HCT116 (cell line): ENCODE results near the gene ANXA10. TPM values are rescaled to one million over a fixed set of nuclear protein-coding genes. Genes with fewer than 3 reads are reported as not detected.

Experiments used
- ATAC-seq: fragments of 200-7000 bp; cut with Tn5 transposase; 2 replicates; pipeline ENCODE4 v1.9.1; 2020; ENCODE audit warnings: mild to moderate bottlenecking, moderate library complexity
- BruUV-seq: library from RNA; stranded (reverse); fragments of 400-500 nt; replicated peaks from 2 replicates; lab custom pipeline; 2021; lab: Mats Ljungman, UMichigan
- CTCF ChIA-PET: fragments of 300-600 bp; sonication (Branson Sonifier 250); formaldehyde crosslinking; loops from one replicate; lab custom pipeline; 2021; ENCODE audit warnings: antibody characterized with exemption; lab: Charles Lee
- POLR2A ChIA-PET: fragments of 300-600, 350-600 bp; sonication (Branson Sonifier 250); formaldehyde crosslinking; loops from one replicate; lab custom pipeline; 2021; ENCODE audit warnings: antibody characterized with exemption; lab: Charles Lee
- RAD21 ChIA-PET, 2 experiments: fragments of 300-600 bp; sonication (Branson Sonifier 250); formaldehyde crosslinking; loops; one replicate each; lab custom pipeline; 2023; ENCODE audit warnings: low total read pairs in 2 of 2; ENCODE audit not compliant: uncharacterized antibody in 2 of 2, unreplicated experiment in 2 of 2, low non-redundant PET in 1 of 2; lab: Charles Lee
- DNase-seq: peaks from one replicate; pipeline ENCODE4 v3.0.0-alpha.2; 2010; ENCODE audit warnings: low read depth, low spot score
- H2AFZ ChIP-seq: fragments of 200-600 bp; shearing (Covaris generic), sonication (generic); 2 replicates; pipeline ENCODE4 v1.6.1; 2017; ENCODE audit warnings: low read depth, mixed run types, mixed read lengths, antibody characterized with exemption, low read length; ENCODE audit not compliant: poor library complexity, severe bottlenecking
- H3K27ac ChIP-seq: 2 replicates; pipeline ENCODE4 v1.5.1; 2012; ENCODE audit warnings: low read depth, low read length
- H3K27me3 ChIP-seq: fragments of 200-600 bp; sonication (generic); 2 replicates; pipeline ENCODE4 v1.6.1; 2016; ENCODE audit warnings: mixed run types, low read length, mixed read lengths; ENCODE audit not compliant: insufficient read depth
- H3K36me3 ChIP-seq, 2 experiments: fragments of 200-500 bp in 1 of 2; fragments of 200-600 bp in 1 of 2; sonication (Bioruptor generic) in 1 of 2; sonication (generic) in 1 of 2; 2 replicates each; pipeline versions ENCODE4 v1.5.1 to v1.6.1; 2014 to 2016; ENCODE audit warnings: low read length in 2 of 2, inconsistent platforms in 1 of 2, mixed read lengths in 1 of 2, mixed run types in 1 of 2; ENCODE audit not compliant: insufficient read depth in 2 of 2, control insufficient read depth in 1 of 2
- H3K4me1 ChIP-seq, 2 experiments: fragments of 200-600 bp in 1 of 2; sonication (generic) in 1 of 2; 2 replicates each; pipeline versions ENCODE4 v1.5.1 to v1.6.1; 2012 to 2017; ENCODE audit warnings: low read length in 2 of 2, inconsistent platforms in 1 of 2, mild to moderate bottlenecking in 1 of 2, mixed read lengths in 1 of 2, mixed run types in 1 of 2, moderate library complexity in 1 of 2; ENCODE audit not compliant: insufficient read depth in 2 of 2, control insufficient read depth in 1 of 2
- H3K4me2 ChIP-seq: fragments of 200-600 bp; sonication (generic); 2 replicates; pipeline ENCODE4 v1.6.1; 2017; ENCODE audit warnings: mixed run types, low read length, mixed read lengths
- H3K4me3 ChIP-seq, 2 experiments: fragments of 200-600 bp in 1 of 2; sonication (generic) in 1 of 2; replicated peaks in 1 of 2; 2 replicates each; pipeline ENCODE4 v1.5.1; 2011 to 2016; ENCODE audit warnings: low read length in 2 of 2, control low read depth in 1 of 2, low read depth in 1 of 2, mild to moderate bottlenecking in 1 of 2, mixed read lengths in 1 of 2, mixed run types in 1 of 2
- H3K79me2 ChIP-seq: fragments of 200-600 bp; sonication (generic); 2 replicates; pipeline ENCODE4 v1.6.1; 2017; ENCODE audit warnings: mild to moderate bottlenecking, mixed run types, low read length, moderate library complexity, mixed read lengths; ENCODE audit not compliant: insufficient read depth
- H3K9ac ChIP-seq: fragments of 200-600 bp; sonication (generic); 2 replicates; pipeline ENCODE4 v1.6.1; 2016; ENCODE audit warnings: low read length, mixed read lengths
- H3K9me2 ChIP-seq: fragments of 200-600 bp; sonication (generic), shearing (Covaris generic); 2 replicates; pipeline ENCODE4 v1.6.1; 2017; ENCODE audit warnings: mixed run types, mild to moderate bottlenecking, moderate library complexity; ENCODE audit not compliant: insufficient read depth
- H3K9me3 ChIP-seq, 2 experiments: fragments of 200-500 bp in 1 of 2; fragments of 200-600 bp in 1 of 2; sonication (Bioruptor generic) in 1 of 2; sonication (generic) in 1 of 2; 2 replicates each; pipeline ENCODE4 v1.6.1; 2014 to 2017; ENCODE audit warnings: low read length in 2 of 2, mixed read lengths in 2 of 2, inconsistent platforms in 1 of 2, low read depth in 1 of 2, mild to moderate bottlenecking in 1 of 2, mixed run types in 1 of 2, moderate library complexity in 1 of 2; ENCODE audit not compliant: control insufficient read depth in 1 of 2, insufficient read depth in 1 of 2
- H4K20me1 ChIP-seq: fragments of 200-600 bp; sonication (generic), shearing (Covaris generic); 2 replicates; pipeline ENCODE4 v1.6.1; 2017; ENCODE audit warnings: mixed run types, mild to moderate bottlenecking, moderate library complexity; ENCODE audit not compliant: insufficient read depth
- JUND ChIP-seq: IDR thresholded peaks from 2 replicates; pipeline ENCODE4 v1.6.1; 2012
- SIN3A ChIP-seq: IDR thresholded peaks from 2 replicates; pipeline ENCODE4 v1.6.1; 2012; ENCODE audit warnings: low read depth
- SRF ChIP-seq: IDR thresholded peaks from 2 replicates; pipeline ENCODE4 v1.6.1; 2012; ENCODE audit warnings: low read depth
- ZFX ChIP-seq: fragments of 450-650 bp; IDR thresholded peaks from 2 replicates; pipeline ENCODE4 v1.6.1; 2017
- intact Hi-C: fragments of 100-400 bp; cut with micrococcal nuclease; formaldehyde crosslinking; loops from 2 replicates; pipeline ENCODE4 v1.10.0; 2022
- total RNA-seq: library from RNA; stranded (reverse); gene quantifications from one replicate; pipeline ENCODE4 v1.2.1, GENCODE V29; 2021; ENCODE audit not compliant: unreplicated experiment
- TF ChIP-seq, protein P1 (sequence below): IDR thresholded peaks from 2 replicates; pipeline ENCODE4 v1.6.1; 2012
- TF ChIP-seq, protein P2 (sequence below), 3 experiments: fragments of 200-600 bp in 1 of 3; sonication (generic) in 1 of 3; IDR thresholded peaks in 2 of 3; conservative IDR thresholded peaks in 1 of 3; 2 replicates each; pipeline ENCODE4 v1.5.1; 2012 to 2017; ENCODE audit warnings: low read depth in 2 of 3, low read length in 2 of 3, antibody characterized with exemption in 1 of 3, borderline replicate concordance in 1 of 3, control low read depth in 1 of 3, mild to moderate bottlenecking in 1 of 3, mixed read lengths in 1 of 3, mixed run types in 1 of 3, moderate library complexity in 1 of 3; ENCODE audit not compliant: insufficient read depth in 1 of 3
- TF ChIP-seq, protein P3 (sequence below): IDR thresholded peaks from 2 replicates; pipeline ENCODE4 v1.6.1; 2012; ENCODE audit warnings: low read depth
- TF ChIP-seq, protein P4 (sequence below): IDR thresholded peaks from 2 replicates; pipeline ENCODE4 v1.6.1; 2011; ENCODE audit warnings: mild to moderate bottlenecking, low read length, moderate library complexity; ENCODE audit not compliant: insufficient replicate concordance; ENCODE audit errors: extremely low read depth

Gene ANXA10
- total RNA-seq, 1 experiment from 2014 or later, result 15.1 TPM

DNA sequence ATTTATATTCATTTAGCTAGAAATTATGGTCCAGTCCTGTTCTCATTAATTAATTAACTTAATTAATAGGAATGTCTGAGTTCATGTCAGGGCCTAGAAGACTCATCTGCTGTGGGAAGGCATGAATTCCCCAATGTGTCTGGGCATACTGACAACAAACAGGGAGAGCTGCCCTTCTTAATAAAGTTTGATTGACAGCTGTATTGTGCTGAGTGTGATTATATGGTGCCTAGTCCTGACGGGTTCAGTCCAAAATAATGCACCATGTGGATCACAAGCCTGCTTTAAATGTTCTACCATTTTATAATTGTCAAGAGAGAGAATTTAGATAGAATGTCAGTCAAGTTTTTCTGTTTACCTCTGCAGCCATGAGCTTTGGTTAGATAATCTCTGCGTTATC, 34.6 kb downstream of the ANXA10 start:
- RAD21 ChIA-PET, result no interaction called here
- no peaks in the 10 kb centered on the region for H3K27me3 ChIP-seq
- ATAC-seq (no peak), DNase-seq (no peak)
- H3K9me2 ChIP-seq, result no peaks in the 10 kb centered on the region
- H3K4me1 ChIP-seq, result peaks cover 11 to 16% of the 10 kb centered on the region in 2 experiments; a peak in 2 of 4 replicates
- H3K79me2 ChIP-seq, result no peaks in the 10 kb centered on the region
- peak overlapping the region; percentile 25 for H2AFZ ChIP-seq
- TF ChIP-seq, protein P1, sequence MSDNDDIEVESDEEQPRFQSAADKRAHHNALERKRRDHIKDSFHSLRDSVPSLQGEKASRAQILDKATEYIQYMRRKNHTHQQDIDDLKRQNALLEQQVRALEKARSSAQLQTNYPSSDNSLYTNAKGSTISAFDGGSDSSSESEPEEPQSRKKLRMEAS, result no peak
- POLR2A ChIA-PET, result interaction anchor here (0.7 kb wide), 1 partner anchor 27 kb away, joined by 3 read pairs; no protein-coding TSS in a partner anchor
- no TSS peak for BruUV-seq
- H3K27ac ChIP-seq, result peak overlapping the region; percentile 72; the same call in 1 of the 2 replicates
- CTCF ChIA-PET, result interaction anchor here (1.0 to 1.1 kb wide), 2 partner anchors 9 to 27 kb away, joined by 4 read pairs; no protein-coding TSS in a partner anchor
- H3K4me3 ChIP-seq, result no peak overlapping the region
- H3K9ac ChIP-seq, result no peak overlapping the region
- intact Hi-C loops, result no loop called here
- no peaks in the 10 kb centered on the region for H4K20me1 ChIP-seq
- H3K36me3 ChIP-seq, result no peaks in the 10 kb centered on the region
- no peak overlapping the region for H3K4me2 ChIP-seq
- H3K9me3 ChIP-seq, result no peaks in the 10 kb centered on the region

DNA sequence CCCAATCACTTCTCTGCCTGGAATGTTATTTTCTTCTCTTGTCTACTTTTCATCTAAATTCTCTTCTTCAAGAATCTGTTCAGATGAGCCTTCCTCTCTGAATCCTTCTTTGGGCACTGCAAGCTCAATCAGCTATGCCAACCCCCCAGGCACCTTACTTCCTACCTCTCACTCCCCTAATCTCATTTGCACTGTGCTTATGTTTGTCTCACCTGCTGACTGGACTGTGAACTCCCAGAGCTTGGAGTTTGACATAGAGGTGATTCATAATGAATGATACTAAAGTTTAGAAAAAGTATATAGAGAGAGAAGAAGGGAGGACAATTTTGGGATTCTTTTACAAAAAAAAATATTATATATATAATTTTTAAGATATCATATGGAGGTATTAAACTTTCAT, 36.3 kb downstream of the ANXA10 start:
- ChIA-PET POLR2A (interaction anchor here (1.2 to 1.4 kb wide), 2 partner anchors 12 to 30 kb away, joined by 4 read pairs; no protein-coding TSS in a partner anchor), CTCF (no interaction called here), RAD21 (no interaction called here)
- no peaks in the 10 kb centered on the region for H3K36me3 ChIP-seq
- no TSS peak for BruUV-seq
- no peaks in the 10 kb centered on the region for H3K9me2 ChIP-seq
- intact Hi-C loops, result no loop called here
- no peak for TF ChIP-seq SIN3A
- no peak for TF ChIP-seq JUND
- TF ChIP-seq ZFX, result no peak
- TF ChIP-seq, protein P2, sequence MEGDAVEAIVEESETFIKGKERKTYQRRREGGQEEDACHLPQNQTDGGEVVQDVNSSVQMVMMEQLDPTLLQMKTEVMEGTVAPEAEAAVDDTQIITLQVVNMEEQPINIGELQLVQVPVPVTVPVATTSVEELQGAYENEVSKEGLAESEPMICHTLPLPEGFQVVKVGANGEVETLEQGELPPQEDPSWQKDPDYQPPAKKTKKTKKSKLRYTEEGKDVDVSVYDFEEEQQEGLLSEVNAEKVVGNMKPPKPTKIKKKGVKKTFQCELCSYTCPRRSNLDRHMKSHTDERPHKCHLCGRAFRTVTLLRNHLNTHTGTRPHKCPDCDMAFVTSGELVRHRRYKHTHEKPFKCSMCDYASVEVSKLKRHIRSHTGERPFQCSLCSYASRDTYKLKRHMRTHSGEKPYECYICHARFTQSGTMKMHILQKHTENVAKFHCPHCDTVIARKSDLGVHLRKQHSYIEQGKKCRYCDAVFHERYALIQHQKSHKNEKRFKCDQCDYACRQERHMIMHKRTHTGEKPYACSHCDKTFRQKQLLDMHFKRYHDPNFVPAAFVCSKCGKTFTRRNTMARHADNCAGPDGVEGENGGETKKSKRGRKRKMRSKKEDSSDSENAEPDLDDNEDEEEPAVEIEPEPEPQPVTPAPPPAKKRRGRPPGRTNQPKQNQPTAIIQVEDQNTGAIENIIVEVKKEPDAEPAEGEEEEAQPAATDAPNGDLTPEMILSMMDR (IDR thresholded peaks at IDR 0.05 in 2 of 3, conservative IDR thresholded peaks at IDR 0.05 in 1 of 3; ENCODE audit: borderline replicate concordance in 1 of 3, insufficient read depth in 1 of 3, low read depth in 2 of 3, low read length in 2 of 3), result no peak
- TF ChIP-seq, protein P3, sequence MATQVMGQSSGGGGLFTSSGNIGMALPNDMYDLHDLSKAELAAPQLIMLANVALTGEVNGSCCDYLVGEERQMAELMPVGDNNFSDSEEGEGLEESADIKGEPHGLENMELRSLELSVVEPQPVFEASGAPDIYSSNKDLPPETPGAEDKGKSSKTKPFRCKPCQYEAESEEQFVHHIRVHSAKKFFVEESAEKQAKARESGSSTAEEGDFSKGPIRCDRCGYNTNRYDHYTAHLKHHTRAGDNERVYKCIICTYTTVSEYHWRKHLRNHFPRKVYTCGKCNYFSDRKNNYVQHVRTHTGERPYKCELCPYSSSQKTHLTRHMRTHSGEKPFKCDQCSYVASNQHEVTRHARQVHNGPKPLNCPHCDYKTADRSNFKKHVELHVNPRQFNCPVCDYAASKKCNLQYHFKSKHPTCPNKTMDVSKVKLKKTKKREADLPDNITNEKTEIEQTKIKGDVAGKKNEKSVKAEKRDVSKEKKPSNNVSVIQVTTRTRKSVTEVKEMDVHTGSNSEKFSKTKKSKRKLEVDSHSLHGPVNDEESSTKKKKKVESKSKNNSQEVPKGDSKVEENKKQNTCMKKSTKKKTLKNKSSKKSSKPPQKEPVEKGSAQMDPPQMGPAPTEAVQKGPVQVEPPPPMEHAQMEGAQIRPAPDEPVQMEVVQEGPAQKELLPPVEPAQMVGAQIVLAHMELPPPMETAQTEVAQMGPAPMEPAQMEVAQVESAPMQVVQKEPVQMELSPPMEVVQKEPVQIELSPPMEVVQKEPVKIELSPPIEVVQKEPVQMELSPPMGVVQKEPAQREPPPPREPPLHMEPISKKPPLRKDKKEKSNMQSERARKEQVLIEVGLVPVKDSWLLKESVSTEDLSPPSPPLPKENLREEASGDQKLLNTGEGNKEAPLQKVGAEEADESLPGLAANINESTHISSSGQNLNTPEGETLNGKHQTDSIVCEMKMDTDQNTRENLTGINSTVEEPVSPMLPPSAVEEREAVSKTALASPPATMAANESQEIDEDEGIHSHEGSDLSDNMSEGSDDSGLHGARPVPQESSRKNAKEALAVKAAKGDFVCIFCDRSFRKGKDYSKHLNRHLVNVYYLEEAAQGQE, result no peak
- TF ChIP-seq, protein P4, sequence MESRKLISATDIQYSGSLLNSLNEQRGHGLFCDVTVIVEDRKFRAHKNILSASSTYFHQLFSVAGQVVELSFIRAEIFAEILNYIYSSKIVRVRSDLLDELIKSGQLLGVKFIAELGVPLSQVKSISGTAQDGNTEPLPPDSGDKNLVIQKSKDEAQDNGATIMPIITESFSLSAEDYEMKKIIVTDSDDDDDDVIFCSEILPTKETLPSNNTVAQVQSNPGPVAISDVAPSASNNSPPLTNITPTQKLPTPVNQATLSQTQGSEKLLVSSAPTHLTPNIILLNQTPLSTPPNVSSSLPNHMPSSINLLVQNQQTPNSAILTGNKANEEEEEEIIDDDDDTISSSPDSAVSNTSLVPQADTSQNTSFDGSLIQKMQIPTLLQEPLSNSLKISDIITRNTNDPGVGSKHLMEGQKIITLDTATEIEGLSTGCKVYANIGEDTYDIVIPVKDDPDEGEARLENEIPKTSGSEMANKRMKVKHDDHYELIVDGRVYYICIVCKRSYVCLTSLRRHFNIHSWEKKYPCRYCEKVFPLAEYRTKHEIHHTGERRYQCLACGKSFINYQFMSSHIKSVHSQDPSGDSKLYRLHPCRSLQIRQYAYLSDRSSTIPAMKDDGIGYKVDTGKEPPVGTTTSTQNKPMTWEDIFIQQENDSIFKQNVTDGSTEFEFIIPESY, result no peak
- no peak for TF ChIP-seq SRF
- ATAC-seq (peak; percentile 53; the same call in 1 of the 2 replicates), DNase-seq (no peak)
- no peaks in the 10 kb centered on the region for H3K9me3 ChIP-seq
- no peak overlapping the region for H3K9ac ChIP-seq
- peaks cover 11 to 16% of the 10 kb centered on the region in 2 experiments; a peak in 2 of 4 replicates for H3K4me1 ChIP-seq
- H3K4me3 ChIP-seq, result no peak overlapping the region
- H3K79me2 ChIP-seq, result no peaks in the 10 kb centered on the region
- H3K27ac ChIP-seq, result peak overlapping the region; percentile 72
- no peaks in the 10 kb centered on the region for H4K20me1 ChIP-seq
- no peaks in the 10 kb centered on the region for H3K27me3 ChIP-seq
- H3K4me2 ChIP-seq, result no peak overlapping the region
- H2AFZ ChIP-seq, result no peak overlapping the region
